Stimulated activated naive B cell treated with anti-CD40 and anti-IgM and Interleukin-4, amounts not matched to agents 10 μg/mL and 1 μg/mL and 100 μg/mL, for 72 hours (primary cell): ENCODE data around the gene INO80E.
"Not testable (repeated sequence)": the region's sequence is repeated elsewhere in the genome, so short reads cannot be mapped to it uniquely, and the experiment has no call there.

Experiments used
- ATAC-seq, 2 donors: fragments of 150-1000 bp; cut with Tn5 transposase; replicated peaks; 2 replicates each; pipeline ENCODE4 v1.10.0; 2021; ENCODE audit warnings: moderate library complexity in 1 of 2
- DNase-seq: peaks from one replicate; pipeline ENCODE4 v3.0.0; 2021
- H3K27ac Mint-ChIP-seq: one replicate; pipeline ENCODE4 v1.8.0; 2022; ENCODE audit warnings: mild to moderate bottlenecking, mixed read lengths
- H3K27me3 Mint-ChIP-seq, 2 donors: one replicate each; pipeline ENCODE4 v1.8.0; 2022; ENCODE audit warnings: mixed read lengths in 2 of 2
- H3K36me3 Mint-ChIP-seq, 2 donors: one replicate each; pipeline ENCODE4 v1.8.0; 2022; ENCODE audit warnings: mixed read lengths in 2 of 2, mild to moderate bottlenecking in 1 of 2
- H3K4me1 Mint-ChIP-seq, 2 donors: one replicate each; pipeline ENCODE4 v1.8.0; 2022; ENCODE audit warnings: mixed read lengths in 2 of 2, mild to moderate bottlenecking in 1 of 2
- H3K4me3 Mint-ChIP-seq, 2 donors: one replicate each; pipeline ENCODE4 v1.8.0; 2022; ENCODE audit warnings: mild to moderate bottlenecking in 2 of 2, mixed read lengths in 2 of 2, moderate library complexity in 1 of 2
- H3K9me3 Mint-ChIP-seq, 2 donors: one replicate each; pipeline ENCODE4 v1.8.0; 2022; ENCODE audit warnings: mixed read lengths in 2 of 2, mild to moderate bottlenecking in 1 of 2

Gene INO80E

DNA sequence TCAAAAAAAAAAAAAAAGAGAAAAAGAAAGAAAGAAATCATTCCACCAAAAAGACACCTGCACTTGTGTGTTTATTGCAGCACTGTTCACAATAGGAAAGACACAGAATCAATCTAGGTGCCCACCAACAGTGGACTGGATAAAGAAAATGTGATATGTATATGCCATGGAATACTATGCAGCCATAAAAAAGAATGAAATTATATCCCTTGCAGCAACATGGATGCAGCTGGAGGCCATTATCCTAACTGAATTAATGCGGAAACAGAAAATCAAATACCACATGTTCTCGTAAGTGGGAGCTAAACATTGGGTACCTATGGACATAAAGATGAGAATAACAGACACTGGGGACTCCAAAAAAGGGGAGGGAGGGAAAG lies 21.2 kb downstream of the INO80E start:
- no peak for ATAC-seq
- Mint-ChIP-seq H3K4me3 (no peak overlapping the region), H3K27ac (no peak overlapping the region), H3K9me3 (peaks cover 0 to 2% of the 10 kb centered on the region in 2 donors), H3K27me3 (peaks cover 5 to 19% of the 10 kb centered on the region in 2 donors), H3K36me3 (no peaks in the 10 kb centered on the region), H3K4me1 (peaks cover 10 to 21% of the 10 kb centered on the region in 2 donors)
- no peak for DNase-seq

DNA sequence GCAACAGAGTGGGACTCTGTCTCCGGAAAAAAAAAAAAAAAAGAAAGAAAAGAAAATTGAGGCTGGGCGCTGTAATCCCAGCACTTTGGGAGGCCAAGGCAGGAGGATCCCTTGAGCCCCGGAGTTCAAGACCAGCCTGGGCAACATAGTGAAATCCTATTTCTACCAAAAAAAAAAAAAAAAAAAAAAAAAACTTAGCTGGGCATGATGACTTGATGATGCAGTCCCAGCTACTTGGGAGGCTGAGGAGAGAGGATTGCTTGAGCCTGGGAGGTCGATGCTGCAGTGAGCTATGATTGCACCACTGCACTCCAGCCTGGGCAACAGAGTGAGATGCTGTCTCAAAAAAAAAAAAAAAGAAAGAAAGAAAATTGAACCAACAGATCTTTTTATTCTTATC lies 21.9 kb downstream of the INO80E start:
- H3K27ac Mint-ChIP-seq, ATAC-seq, DNase-seq, H3K9me3 Mint-ChIP-seq, H3K36me3 Mint-ChIP-seq, H3K4me3 Mint-ChIP-seq: not testable (repeated sequence)
- H3K4me1 Mint-ChIP-seq, result peaks cover 9 to 20% of the 10 kb centered on the region in 2 donors
- peaks cover 5 to 19% of the 10 kb centered on the region in 2 donors for H3K27me3 Mint-ChIP-seq

DNA sequence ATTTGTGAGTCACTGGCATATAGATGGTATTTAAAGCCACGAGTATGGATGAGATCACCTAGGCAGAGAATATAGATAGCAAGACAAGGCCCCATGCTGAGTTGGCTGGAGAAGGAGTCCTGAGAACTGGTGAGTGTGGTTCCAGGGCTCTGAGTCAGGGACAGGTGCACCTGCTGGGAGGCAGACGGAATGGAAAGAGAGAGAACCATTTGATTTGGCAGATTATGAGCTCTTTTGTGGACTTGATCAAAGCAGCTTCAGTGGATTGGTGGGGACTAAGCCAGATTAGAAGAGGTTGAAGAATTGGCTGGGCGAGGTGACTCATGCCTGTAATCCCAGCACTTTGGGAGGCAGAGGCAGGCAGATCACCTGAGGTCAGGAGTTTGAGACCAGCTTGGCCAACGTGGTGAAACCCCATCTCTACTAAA lies 22.7 kb downstream of the INO80E start:
- peaks cover 8 to 17% of the 10 kb centered on the region in 2 donors for H3K4me1 Mint-ChIP-seq
- peaks cover 8 to 27% of the 10 kb centered on the region in 2 donors for H3K27me3 Mint-ChIP-seq
- H3K9me3 Mint-ChIP-seq, result peaks cover 0 to 2% of the 10 kb centered on the region in 2 donors
- no peak for ATAC-seq
- H3K36me3 Mint-ChIP-seq, result no peaks in the 10 kb centered on the region
- H3K4me3 Mint-ChIP-seq, result no peak overlapping the region
- no peak overlapping the region for H3K27ac Mint-ChIP-seq
- no peak for DNase-seq

DNA sequence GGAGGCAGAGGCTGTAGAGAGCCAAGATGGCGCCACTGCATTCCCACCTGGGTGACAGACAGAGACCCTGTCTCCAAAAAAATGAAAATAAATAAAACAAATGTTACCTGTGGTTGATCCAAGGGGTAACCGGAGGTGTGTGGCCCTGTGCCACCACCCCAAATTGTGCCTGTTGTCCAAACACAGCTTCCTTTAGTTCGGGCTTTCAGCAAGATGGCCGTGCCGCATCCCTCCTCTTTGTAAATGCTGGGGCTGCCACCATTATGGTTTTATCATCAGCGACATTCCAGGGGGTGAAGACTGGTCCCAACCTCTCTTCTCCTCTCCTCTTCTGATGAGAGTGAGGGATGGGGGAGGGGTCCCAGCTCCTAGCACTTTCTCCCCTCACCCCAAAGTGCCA lies 26.8 kb downstream of the INO80E start, which contains the start of gene C16orf92:
Gene C16orf92, plus strand, starts transcription at position 312 of the 400 bp plus-strand sequence. CDS start 143 bp downstream, outside the sequence.
- H3K4me1 Mint-ChIP-seq, result peaks cover 9 to 15% of the 10 kb centered on the region in 2 donors
- no peaks in the 10 kb centered on the region for H3K9me3 Mint-ChIP-seq
- DNase-seq (no peak), ATAC-seq (no peak)
- H3K36me3 Mint-ChIP-seq, result no peaks in the 10 kb centered on the region
- peaks cover 33 to 41% of the 10 kb centered on the region in 2 donors for H3K27me3 Mint-ChIP-seq
- H3K4me3 Mint-ChIP-seq, result no peak within 1 kb of the TSS
- no peak within 1 kb of the TSS for H3K27ac Mint-ChIP-seq

DNA sequence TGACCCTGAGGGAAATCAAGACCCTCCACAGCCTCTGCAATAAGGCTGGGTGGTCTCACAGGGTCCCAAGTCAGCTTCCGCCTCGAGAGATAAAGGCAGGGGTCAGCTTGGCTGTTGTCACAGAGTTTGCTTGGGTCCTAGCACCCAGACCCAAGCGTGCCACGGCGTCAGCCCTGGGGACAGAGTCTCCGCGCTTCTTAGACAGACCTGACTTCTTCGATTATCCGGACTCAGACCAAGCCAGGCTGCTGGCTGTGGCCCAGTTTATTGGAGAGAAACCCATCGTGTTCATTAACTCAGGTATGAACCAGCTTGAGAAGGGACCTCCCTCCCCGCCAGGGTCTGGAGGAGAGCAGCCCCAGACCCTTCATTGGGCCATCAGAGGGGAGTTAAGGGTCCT lies 27.5 kb downstream of the INO80E start:
- Mint-ChIP-seq H3K9me3 (no peaks in the 10 kb centered on the region), H3K4me1 (peaks cover 9 to 15% of the 10 kb centered on the region in 2 donors), H3K27ac (no peak overlapping the region), H3K36me3 (no peaks in the 10 kb centered on the region), H3K27me3 (peaks cover 37 to 47% of the 10 kb centered on the region in 2 donors), H3K4me3 (no peak overlapping the region)
- DNase-seq (no peak), ATAC-seq (no peak)

DNA sequence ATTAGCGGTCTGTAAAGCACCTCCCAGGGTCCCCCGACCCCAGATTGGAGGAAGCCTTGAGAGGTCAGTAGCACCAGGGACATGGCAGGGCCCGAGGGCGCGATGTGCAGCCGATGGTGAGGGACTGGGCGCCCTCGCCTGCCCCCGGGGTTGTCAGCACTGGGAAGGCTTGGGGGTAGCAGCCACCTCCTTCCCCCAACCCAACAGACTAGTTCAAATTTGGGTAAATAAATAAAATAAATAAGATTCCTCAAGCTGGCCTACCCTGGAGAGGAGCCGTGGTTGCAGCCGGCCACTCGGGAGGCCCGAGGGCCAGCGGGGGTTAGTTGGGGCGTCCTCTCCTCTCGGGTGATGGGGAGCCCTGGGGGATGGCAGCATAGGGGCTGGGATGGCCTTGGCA lies 28.4 kb downstream of the INO80E start:
- DNase-seq (no peak), ATAC-seq (no peak)
- no peak overlapping the region for H3K27ac Mint-ChIP-seq
- H3K4me3 Mint-ChIP-seq, result no peak overlapping the region
- peaks cover 9 to 15% of the 10 kb centered on the region in 2 donors for H3K4me1 Mint-ChIP-seq
- peaks cover 45 to 55% of the 10 kb centered on the region in 2 donors for H3K27me3 Mint-ChIP-seq
- H3K9me3 Mint-ChIP-seq, result no peaks in the 10 kb centered on the region
- H3K36me3 Mint-ChIP-seq, result no peaks in the 10 kb centered on the region

DNA sequence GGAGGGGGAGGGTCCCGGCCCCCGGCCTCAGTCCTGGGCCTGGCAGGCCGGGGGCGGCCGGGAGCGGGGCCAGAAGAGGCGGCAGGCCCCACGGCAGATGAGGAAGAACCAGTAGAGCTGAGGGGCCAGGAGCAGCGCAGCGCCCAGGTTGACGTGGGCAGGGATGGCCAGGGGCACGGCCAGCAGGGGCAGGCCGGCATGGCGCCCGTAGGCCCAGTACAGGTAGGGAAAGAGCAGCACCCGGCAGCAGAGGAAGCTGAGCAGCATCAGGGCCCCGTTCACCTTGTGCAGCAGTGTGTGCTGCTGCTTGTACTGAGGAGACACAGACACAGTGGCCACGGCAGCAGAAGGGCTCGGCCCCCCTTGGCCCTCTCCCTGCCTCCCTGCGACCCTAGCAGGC lies 29.1 kb downstream of the INO80E start:
- ATAC-seq, result no peak
- no peaks in the 10 kb centered on the region for H3K36me3 Mint-ChIP-seq
- H3K9me3 Mint-ChIP-seq, result no peaks in the 10 kb centered on the region
- H3K4me1 Mint-ChIP-seq, result peaks cover 11 to 17% of the 10 kb centered on the region in 2 donors
- no peak overlapping the region for H3K4me3 Mint-ChIP-seq
- no peak overlapping the region for H3K27ac Mint-ChIP-seq
- peaks cover 52 to 62% of the 10 kb centered on the region in 2 donors for H3K27me3 Mint-ChIP-seq
- DNase-seq, result no peak

DNA sequence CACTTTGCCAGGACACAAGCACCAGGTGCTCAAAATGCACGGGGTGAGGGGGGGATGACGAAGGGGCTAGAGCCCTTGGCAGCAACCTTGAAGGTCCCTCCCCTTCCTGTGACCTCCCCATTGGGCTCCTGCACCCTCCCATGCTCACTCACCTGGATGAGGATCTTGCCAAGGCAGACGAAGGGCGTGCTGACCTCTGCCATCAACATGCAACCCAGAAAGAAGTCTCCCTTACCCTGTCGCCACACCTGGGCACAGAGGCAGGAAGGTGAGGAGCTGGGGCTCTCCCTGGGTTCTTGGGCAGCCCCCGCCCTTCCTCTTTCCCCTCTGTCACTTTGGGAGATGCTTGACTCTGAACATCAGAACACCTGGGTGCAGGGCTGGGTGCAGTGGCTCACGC lies 29.5 kb downstream of the INO80E start:
- peaks cover 13 to 20% of the 10 kb centered on the region in 2 donors for H3K4me1 Mint-ChIP-seq
- no peak overlapping the region for H3K27ac Mint-ChIP-seq
- H3K4me3 Mint-ChIP-seq, result no peak overlapping the region
- H3K36me3 Mint-ChIP-seq, result no peaks in the 10 kb centered on the region
- H3K9me3 Mint-ChIP-seq, result no peaks in the 10 kb centered on the region
- no peak for ATAC-seq
- peaks cover 57 to 66% of the 10 kb centered on the region in 2 donors for H3K27me3 Mint-ChIP-seq
- no peak for DNase-seq

DNA sequence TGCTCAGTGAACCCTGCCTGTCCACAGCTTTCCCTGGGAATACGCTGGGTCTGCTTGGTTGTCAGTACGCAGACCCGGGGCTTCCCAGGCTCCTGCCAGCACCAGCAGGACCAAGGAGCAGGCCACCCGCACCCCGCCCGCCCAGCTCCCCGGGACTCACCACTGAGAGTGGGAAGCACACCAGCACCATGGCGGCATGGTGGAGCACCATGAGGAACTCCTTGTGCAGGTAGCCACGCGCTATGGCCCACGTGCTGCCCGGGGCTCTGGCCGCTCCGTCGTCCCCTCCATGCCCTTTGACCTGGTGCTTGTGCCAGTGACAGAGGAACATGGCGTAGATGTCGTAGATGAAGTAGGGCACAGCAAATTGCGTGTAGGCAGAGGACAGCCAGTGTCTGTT lies 30.4 kb downstream of the INO80E start:
- Mint-ChIP-seq H3K4me3 (no peak overlapping the region), H3K4me1 (peaks cover 8 to 11% of the 10 kb centered on the region in 2 donors), H3K9me3 (no peaks in the 10 kb centered on the region), H3K27ac (peak overlapping the region; percentile 20), H3K36me3 (no peaks in the 10 kb centered on the region), H3K27me3 (peaks cover 63 to 75% of the 10 kb centered on the region in 2 donors)
- no peak for ATAC-seq
- no peak for DNase-seq

DNA sequence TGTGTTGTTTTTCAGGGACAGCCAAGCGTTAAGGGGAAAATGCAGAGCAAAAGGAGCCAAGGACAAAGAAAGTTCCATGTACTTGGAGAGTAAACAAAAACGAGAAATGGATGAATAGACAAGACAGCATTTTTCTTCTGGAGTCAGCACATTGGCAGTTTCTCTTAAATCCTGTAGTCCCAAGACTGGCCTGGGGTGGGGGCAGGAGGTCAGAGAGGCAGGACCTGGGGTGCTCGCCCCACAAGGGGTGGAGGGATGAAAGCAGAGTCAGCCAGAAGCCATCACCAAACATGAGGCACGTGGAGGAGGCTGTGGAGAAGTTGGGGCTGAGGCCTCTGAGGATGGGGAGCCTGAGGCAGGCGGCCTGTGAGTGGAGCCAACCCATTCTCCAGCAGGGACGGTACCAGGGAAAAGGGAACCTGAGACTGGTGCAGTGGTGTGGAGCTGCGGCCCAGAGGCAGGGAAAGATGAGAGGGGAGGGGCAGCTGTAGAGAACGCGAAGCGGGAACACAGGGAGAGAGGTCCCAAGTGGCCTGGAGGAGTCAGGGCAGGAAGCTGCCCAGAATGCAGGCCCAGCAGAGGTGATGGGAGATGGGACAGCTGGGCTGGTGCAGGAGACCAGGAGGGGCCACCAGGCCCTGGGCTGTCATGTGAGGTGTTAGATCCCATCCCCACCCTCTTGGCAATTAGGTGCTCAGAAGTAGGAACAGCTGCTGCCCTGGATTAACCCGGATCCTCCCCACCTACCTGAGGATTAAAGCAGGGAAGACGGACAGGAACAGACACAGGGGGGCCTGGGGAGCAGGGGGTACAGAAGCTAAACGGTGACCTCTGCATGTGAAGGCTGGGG lies 31.8 kb downstream of the INO80E start:
- Mint-ChIP-seq H3K4me1 (peaks cover 12 to 13% of the 10 kb centered on the region in 2 donors), H3K4me3 (no peak overlapping the region), H3K36me3 (no peaks in the 10 kb centered on the region), H3K27me3 (peaks cover 74 to 86% of the 10 kb centered on the region in 2 donors), H3K9me3 (no peaks in the 10 kb centered on the region), H3K27ac (no peak overlapping the region)
- ATAC-seq (no peak), DNase-seq (no peak)

DNA sequence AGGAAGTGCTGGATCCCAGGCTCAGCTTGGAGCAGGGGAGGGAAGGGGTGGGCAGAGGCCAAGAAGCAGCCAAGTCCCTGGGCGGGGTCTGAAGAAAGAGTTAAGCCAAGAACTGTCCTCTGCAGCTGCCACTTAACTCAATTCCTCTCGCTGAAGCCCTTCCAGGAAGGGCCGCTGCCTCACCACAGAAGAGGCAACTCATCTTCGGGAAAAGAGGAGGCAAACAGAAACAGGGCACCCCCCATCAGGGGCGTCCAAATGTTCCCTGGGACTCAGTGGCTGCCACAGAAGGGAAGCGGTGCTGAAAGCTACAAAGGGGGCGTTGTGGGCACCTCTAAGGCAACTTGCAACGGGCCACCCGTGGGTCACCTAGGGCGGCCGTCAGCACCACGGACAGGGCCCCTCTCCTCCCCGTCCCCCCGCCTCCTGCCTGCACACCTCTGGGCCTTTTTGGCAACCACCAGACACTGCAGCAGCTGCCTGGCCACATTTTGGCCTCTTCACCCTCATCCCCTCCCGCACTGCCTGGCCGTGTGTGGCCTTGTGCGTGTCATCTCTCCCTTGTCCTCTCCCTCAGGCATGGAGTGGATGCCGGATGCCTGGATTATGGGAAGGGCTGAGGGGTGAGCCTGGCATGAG lies 32.5 kb downstream of the INO80E start:
- ATAC-seq, result no peak
- Mint-ChIP-seq H3K27ac (no peak overlapping the region), H3K27me3 (peaks cover 74 to 83% of the 10 kb centered on the region in 2 donors), H3K4me3 (no peak overlapping the region), H3K9me3 (no peaks in the 10 kb centered on the region), H3K36me3 (no peaks in the 10 kb centered on the region), H3K4me1 (peaks cover 12 to 13% of the 10 kb centered on the region in 2 donors)
- no peak for DNase-seq

DNA sequence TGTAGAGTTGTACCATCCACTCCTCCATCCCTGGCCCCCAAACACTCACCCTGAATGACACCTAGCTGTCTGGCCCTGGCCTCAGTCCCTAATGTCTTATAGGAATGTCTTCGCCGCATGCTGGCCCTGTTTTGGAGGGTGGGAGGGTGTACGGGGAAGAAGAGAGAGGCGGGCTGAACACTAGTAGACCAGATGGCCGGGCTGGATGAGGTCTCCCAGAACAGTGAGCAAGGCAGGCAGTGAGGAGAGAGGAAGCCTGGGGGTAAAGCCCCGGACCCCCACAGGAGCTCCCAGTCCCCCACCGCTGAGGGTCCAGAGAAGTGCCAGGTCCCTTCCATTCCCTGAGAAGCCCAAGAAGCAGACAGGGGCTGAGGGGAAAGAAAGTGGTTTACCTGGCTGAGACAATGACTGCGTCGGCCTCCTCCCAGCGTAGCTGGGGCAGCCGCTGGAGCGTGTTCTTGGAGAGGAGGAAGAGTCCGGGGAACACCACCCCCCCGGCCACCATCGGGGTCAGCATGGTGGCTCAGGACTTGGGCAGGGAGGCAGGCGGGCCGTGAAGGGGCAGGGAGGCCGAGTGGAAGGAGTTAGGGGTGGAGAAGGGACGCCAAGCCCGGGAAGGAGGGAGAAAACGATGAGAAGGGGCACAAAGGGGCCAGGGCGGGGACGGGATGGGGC lies 34.1 kb downstream of the INO80E start:
- Mint-ChIP-seq H3K36me3 (no peaks in the 10 kb centered on the region), H3K9me3 (no peaks in the 10 kb centered on the region), H3K4me3 (peak overlapping the region; percentile 43 to 64), H3K4me1 (peaks cover 13% of the 10 kb centered on the region in 2 donors), H3K27ac (no peak overlapping the region), H3K27me3 (peaks cover 74 to 85% of the 10 kb centered on the region in 2 donors)
- DNase-seq (no peak), ATAC-seq (no peak)

DNA sequence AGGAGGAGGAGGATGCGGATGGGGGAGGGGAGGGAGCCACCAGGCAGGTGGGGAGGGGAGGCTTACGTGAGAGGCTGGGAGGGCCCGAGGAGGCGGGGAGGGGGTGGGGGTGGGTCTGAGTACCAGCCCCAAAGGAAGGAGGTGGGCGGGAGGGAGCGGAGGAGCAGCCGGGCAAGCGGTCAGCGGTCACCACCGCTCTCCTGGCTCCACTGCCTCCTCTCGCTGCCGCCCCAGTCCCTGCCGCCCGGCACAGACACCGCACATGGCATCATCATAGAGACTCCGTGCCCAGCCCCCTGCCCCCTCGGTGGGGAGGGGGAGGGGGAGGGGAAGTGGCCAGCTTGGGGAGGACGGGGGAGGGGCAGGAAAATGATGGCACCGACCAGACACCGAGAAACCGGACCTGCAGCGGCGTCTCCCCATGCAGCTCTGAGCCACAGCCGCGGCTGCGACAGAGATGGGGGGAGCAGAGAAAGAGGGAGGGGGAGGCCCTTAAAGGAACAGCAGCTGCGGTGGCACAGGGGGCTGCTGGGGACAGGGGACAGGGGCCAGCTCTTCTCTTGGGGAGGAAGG lies 34.9 kb downstream of the INO80E start, which contains the start of gene TLCD3B:
Gene TLCD3B, minus strand, starts transcription at position 431 of the 573 bp plus-strand sequence. CDS start 744 bp downstream, outside the sequence.
- Mint-ChIP-seq H3K4me1 (peaks cover 12 to 13% of the 10 kb centered on the region in 2 donors), H3K27me3 (peaks cover 72 to 83% of the 10 kb centered on the region in 2 donors), H3K9me3 (no peaks in the 10 kb centered on the region), H3K4me3 (peak within 1 kb of the TSS; percentile 43 to 65), H3K27ac (no peak within 1 kb of the TSS), H3K36me3 (no peaks in the 10 kb centered on the region)
- ATAC-seq (no peak), DNase-seq (no peak)

DNA sequence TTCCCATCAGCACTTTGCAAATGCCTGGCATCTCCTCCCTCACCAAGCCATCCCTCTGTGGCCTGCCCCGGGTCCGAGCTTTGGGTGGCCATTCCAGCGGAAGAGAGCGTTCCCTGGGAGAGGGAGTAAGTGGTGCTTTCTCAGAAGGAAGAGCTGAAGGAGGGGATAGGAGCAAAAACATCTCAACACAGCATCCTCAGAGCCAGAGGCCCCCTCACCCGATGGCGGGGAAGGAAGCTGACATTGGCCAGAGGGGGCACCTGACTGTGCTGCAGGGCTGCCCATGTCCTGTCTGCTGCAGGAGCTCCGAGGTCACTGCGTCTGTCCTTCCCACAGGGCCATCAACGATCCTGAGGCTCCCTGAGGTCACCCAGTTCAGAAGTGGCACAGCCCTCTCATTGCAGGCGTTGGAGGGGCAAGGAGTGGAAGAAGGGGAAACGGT lies 35.5 kb downstream of the INO80E start:
- Mint-ChIP-seq H3K9me3 (no peaks in the 10 kb centered on the region), H3K36me3 (no peaks in the 10 kb centered on the region), H3K4me1 (peaks cover 12 to 13% of the 10 kb centered on the region in 2 donors), H3K27ac (no peak overlapping the region), H3K27me3 (peaks cover 70 to 78% of the 10 kb centered on the region in 2 donors), H3K4me3 (no peak overlapping the region)
- no peak for ATAC-seq
- DNase-seq, result no peak
